C4-2B (cell line): ENCODE results near the gene PIK3C2G.

Source experiments
- H3K27ac ChIP-seq: fragments of 450-650 bp; 2 replicates; pipeline ENCODE4 v1.5.1; 2017
- ZFX ChIP-seq: fragments of 450-650 bp; IDR thresholded peaks from 2 replicates; pipeline ENCODE4 v1.6.1; 2017
- TF ChIP-seq, protein P1 (sequence below): fragments of 450-650 bp; conservative IDR thresholded peaks from 2 replicates; pipeline ENCODE4 v1.5.1; 2017; ENCODE audit warnings: mild to moderate bottlenecking

The PIK3C2G gene

DNA sequence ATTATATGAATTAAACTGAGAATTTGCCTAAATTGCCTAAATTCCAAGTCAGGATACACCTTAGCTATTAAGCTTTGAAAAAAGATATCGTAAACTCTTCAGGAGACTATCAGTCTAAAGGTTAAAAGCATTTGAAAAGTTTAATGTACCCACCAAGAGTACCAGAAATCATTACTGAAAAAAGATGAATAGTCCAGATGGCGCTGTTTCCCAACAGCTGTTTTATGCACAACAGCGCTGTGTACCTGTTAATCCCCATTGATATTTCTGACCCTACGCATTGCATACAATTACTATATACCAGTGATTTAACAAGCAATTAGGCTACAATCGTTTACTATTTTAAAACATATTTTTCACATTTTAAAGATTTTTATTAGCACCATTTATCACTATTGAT, 291.5 kb downstream of the PIK3C2G start:
- H3K27ac ChIP-seq, result no peak overlapping the region

DNA sequence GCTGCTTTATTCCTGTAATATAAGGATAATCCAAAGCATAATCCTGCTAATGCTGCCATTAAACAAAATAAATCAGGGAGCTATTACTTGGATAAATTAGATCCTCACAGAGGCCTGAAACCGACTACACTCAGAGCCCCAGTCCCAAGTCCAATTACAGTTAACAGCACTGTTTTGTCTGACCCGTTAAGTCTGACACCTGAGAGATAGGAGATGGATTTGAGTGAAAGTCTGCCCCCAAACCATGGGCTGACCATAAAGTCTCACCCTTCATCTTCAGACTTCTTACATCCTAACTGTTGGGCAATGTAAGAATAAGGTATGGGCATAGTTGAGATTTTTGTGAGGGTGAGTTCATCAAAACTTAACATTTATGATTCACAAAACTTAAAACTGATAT, 294.8 kb downstream of the PIK3C2G start:
- H3K27ac ChIP-seq, result no peak overlapping the region
- TF ChIP-seq ZFX, result no peak
- TF ChIP-seq, protein P1, sequence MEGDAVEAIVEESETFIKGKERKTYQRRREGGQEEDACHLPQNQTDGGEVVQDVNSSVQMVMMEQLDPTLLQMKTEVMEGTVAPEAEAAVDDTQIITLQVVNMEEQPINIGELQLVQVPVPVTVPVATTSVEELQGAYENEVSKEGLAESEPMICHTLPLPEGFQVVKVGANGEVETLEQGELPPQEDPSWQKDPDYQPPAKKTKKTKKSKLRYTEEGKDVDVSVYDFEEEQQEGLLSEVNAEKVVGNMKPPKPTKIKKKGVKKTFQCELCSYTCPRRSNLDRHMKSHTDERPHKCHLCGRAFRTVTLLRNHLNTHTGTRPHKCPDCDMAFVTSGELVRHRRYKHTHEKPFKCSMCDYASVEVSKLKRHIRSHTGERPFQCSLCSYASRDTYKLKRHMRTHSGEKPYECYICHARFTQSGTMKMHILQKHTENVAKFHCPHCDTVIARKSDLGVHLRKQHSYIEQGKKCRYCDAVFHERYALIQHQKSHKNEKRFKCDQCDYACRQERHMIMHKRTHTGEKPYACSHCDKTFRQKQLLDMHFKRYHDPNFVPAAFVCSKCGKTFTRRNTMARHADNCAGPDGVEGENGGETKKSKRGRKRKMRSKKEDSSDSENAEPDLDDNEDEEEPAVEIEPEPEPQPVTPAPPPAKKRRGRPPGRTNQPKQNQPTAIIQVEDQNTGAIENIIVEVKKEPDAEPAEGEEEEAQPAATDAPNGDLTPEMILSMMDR, result no peak

More for the DNA sequence above, 291.5 kb downstream of the PIK3C2G start:
- TF ChIP-seq, protein P1, result peak; percentile 48
- TF ChIP-seq ZFX, result no peak

DNA sequence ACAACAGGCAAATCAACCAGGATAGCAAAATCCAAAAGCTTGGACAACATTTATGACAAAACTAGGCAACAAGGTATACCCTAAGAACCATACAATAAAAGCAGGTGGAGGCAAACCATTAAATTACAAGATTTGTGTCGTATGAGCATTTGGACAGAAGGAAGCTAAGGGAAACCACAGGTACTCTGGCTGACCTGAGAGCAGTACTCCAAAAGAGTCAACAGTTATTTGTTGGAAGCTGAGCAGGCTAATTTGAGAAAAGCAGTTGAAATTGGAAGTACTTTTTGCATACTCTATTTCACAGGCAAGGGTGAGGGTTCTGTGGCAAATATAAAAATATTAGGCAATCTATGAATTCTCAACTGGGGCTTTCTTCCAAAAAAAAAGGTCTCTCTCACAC, 297.9 kb downstream of the PIK3C2G start:
- TF ChIP-seq ZFX, result no peak
- TF ChIP-seq, protein P1, result no peak
- H3K27ac ChIP-seq, result no peak overlapping the region

DNA sequence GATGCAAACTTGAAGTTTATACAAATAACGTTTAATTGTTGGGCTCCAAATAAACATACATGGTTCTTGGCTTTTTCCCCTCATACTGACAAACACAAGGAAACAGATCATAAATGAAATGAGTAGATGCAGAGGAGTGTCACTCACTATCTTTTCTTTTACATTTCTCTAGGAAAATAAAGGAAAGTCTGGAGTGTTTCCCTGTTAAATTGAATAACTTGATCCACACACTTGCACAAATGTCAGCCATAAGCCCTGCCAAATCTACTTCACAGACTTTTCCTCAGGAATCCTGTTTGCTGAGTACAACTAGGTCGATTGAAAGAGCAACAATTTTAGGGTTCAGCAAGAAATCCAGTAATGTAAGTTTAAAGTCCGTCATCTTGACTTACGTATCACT, 301.2 kb downstream of the PIK3C2G start:
- no peak for TF ChIP-seq ZFX
- TF ChIP-seq, protein P1, result no peak
- no peak overlapping the region for H3K27ac ChIP-seq

DNA sequence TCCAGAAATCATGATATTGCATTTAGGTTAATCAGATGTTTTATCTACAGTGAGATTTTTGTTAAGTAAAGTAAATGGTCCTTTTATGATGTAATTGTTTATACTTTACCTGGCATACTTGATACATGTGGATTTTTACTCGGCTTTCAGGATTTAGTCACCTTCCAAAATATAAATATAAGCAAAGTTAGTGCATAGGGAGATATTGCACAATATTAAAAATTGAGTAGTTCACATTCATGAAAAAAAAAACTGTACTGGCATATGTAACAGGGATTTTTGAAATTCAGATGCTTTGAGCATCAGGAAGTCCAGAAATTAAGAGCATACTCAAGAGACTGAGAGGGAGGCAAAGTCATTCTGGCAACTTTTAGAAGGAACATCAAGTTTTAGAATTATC, 303.0 kb downstream of the PIK3C2G start:
- no peak overlapping the region for H3K27ac ChIP-seq
- TF ChIP-seq, protein P1, result no peak
- no peak for TF ChIP-seq ZFX

DNA sequence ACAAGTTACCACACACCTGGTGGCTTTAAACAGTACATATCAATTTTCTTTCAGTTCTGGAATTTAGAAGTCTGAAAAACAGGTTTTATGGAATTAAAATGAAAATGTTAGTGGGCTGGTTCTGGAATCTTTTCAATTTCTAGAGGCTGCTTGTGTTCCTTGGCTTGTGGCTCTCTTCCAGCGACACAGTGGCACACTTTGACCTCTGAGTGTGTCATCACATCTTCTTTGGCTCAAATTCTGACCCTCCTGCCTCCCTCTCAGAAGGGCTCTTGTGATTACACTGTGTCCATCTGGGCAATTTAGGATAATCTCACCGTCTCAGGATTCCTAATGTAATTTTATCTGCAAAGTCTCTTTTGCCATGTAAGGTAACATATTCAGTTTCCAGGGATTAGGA, 306.5 kb downstream of the PIK3C2G start:
- TF ChIP-seq, protein P1, result no peak
- TF ChIP-seq ZFX, result no peak
- H3K27ac ChIP-seq, result no peak overlapping the region

DNA sequence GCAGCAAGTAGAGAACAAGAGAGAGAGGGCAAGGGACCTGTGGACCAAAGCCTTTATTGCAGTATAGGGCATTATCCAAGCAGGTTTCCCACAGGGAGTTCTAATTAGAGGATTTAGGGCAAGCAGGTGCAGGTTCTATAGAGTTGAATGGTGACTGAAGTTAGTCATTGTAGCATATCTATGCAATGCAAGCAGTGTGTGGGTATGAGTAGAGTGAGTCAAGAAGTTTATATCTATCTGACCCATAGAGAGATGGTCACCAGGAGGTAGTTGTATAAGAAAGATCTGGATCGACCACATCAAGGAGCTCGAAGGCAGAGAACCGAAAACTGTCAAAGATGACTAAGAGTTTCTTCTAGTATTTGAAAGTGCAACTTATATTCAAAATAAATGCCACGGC, 309.2 kb downstream of the PIK3C2G start:
- no peak overlapping the region for H3K27ac ChIP-seq
- TF ChIP-seq ZFX, result no peak
- TF ChIP-seq, protein P1, result no peak
